Superior temporal gyrus (tissue), 1 donor: ENCODE measurements around the gene OR2V2.
"Not testable (repeated sequence)": the region's sequence is repeated elsewhere in the genome, so short reads cannot be mapped to it uniquely, and the experiment has no call there.

Experiments used
- DNase-seq: peaks from one replicate; pipeline ENCODE4 v3.0.0-alpha.2; 2016; ENCODE audit errors: extremely low spot score

Gene OR2V2, protein sequence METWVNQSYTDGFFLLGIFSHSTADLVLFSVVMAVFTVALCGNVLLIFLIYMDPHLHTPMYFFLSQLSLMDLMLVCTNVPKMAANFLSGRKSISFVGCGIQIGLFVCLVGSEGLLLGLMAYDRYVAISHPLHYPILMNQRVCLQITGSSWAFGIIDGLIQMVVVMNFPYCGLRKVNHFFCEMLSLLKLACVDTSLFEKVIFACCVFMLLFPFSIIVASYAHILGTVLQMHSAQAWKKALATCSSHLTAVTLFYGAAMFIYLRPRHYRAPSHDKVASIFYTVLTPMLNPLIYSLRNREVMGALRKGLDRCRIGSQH

DNA sequence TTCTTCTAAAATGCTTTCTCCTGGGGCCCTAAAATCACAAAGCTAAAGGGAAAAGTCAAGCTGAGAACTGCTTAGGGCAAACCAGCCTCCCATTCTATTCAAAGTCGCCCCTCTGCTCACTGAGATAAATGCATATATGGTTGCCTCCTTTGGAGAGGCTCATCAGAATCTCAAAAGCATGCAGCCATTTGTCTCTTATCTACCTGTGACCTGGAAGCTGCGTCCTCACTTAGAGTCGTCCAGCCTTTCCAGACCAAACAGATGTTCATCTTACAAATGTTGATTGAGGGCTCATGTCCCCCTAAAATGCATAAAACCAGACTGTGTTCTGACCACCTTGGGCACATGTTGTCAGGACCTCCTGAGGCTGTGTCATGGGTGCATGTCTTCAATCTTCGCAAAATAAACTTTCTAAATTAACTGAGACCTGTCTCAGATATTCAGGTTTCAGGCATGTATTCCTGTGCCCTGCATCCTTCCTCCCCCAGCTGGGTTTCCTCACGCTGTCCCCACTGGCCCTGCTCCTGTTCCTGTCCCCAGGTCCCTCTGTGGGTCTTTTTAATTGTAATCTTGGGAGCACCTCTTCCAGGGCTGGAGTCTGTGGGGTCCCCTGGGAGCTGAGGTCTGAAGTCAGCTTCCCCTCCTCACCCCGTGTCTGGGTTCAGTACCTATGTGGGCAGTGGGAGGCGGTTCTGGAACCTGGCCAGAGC lies at the start of gene OR2V2:
Gene OR2V2 (plus strand): TSS at position 660 of the 710 bp plus-strand sequence. CDS start 7,357 bp downstream, outside the sequence.
- not testable (repeated sequence) for DNase-seq

DNA sequence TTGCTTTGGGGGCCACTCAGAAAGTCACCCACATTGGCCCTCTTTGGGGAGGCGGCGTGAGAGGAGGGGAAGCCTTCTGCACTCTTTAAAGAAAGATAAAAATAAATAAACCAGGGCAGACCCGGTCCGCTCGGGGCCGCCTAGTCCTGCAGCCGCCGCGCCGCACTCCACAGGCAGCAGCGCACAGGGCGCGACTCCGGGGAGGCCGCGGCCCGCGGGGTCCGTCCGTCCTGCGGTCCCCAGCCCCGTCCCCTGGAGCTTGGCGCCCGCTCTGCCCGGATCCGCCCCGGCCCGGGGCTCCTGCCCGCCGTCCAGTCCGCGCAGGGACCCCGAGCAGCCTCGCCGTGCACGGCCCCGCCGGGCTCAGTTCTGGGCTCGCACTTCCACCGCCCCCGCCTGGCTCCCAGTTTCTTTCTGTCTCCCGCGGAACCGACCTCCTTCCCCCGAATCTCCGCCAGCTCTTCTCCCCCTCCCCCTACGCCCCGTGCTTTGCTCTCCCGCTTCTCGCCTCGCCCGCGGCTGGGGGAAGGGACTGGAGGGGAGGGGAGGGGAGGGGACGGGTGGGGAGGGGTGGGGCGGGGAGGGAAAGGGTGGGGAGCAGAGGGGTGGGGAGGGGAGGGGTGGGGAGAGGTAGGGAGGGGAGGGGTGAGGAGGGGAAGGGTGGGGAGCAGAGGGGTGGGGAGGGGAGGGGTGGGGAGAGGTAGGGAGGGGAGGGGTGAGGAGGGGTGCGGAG lies 49.5 kb upstream of the OR2V2 start:
- not testable (repeated sequence) for DNase-seq

DNA sequence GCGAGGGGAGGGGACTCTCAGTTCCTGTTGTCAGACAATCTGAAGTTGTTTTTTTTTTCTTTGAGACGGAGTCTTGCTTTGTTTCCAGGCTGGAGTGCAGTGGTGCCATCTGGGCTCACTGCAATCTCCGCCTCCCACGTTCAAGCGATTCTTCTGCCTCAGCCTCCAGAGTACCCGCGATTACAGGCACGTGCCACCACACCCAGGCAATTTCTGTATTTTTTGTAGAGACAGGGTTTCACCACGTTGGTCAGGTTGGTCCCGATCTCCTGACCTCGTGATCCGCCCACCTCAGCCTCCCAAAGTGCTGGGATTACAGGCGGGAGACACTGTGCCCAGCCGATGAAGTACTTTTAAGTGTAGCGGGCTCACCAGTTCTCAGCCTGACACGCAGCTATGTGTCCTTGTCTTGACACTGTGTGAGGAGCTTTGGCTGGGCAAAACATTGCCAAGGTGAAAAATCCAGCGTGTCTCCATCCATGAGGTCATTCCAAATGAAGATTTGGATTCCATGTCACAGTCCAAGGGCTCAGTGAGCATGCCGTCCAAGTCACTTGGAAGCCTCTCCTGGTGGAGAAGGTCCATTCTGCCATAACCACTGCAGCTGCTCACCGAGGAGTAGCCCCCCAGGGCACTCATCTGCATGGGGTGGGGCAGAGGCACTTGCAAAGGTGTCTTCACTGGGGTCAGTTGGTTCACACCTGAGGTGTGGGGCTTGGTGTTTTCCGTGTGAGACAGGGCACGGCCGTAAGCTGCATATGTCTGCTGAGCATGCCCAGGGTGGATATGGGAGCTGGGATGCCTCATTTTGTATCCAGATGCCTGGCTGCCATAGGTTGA lies 48.4 kb upstream of the OR2V2 start:
- no peak for DNase-seq

DNA sequence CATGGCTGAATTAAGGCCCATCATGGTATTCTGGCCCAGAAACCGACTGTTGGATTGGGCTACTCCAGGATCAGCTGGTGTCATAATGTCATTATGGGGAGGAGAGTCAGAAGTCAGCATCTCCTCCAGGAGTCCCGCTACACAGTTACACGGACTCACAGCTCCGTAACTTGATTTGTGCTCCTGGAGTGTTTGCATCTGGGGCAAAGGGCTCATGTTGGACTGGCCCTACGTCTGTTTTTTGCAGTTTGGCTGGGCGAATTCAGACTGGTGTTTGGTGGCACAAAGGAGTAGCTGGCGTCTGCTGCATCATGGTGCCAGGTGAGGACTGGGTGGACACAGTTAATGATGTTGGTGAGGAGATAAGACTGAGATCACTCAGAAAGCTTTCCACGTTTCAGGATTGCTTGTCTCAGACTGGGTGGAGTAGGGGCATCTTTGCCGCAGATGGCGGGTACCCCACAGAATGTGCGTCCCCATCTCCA lies 47.7 kb upstream of the OR2V2 start:
- no peak for DNase-seq

DNA sequence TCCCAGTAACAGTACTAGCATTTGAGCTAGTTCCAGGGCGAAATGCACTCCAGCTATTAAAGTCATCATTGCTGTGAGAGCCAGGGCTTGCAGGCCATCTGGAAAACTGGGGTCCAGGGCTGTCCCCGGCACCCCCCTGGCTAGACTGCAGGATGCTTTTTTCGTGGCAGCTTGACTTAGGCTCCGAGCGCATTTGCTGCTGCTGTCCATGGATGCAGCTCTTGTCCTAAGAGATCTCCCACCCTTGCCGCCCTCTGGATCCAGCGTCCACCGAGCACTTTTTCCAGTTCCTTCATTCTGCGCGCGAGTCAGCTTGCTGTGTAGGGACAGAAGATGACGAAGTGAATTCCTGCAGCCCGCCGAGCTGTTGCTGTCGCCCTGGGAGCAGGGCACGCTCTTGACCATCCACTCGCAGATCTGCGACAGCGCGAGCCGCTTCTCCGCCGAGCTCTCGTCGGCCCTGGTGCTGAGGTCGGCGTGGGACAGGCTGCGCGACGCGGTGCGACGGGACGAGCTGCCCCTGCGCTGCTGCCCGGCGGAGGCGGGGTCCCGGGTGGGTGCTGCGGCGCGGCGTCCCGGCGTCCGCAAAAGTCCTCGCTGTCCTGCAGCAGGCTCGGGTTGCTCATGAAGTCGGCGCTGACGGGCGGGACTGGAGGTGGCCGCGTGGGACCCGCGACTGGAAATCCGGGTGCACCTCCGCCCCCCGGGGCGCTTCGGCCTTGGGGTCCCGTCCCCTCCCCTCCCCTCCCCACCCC lies 47.1 kb upstream of the OR2V2 start:
- no peak for DNase-seq

DNA sequence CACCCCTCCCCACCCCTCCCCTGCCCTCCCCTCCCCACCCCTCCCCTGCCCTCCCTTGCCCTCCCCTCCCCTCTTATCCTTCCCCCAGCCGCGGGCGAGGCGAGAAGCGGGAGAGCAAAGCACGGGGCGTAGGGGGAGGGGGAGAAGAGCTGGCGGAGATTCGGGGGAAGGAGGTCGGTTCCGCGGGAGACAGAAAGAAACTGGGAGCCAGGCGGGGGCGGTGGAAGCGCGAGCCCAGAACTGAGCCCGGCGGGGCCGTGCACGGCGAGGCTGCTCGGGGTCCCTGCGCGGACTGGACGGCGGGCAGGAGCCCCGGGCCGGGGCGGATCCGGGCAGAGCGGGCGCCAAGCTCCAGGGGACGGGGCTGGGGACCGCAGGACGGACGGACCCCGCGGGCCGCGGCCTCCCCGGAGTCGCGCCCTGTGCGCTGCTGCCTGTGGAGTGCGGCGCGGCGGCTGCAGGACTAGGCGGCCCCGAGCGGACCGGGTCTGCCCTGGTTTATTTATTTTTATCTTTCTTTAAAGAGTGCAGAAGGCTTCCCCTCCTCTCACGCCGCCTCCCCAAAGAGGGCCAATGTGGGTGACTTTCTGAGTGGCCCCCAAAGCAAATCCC lies 46.2 kb upstream of the OR2V2 start:
- not testable (repeated sequence) for DNase-seq

DNA sequence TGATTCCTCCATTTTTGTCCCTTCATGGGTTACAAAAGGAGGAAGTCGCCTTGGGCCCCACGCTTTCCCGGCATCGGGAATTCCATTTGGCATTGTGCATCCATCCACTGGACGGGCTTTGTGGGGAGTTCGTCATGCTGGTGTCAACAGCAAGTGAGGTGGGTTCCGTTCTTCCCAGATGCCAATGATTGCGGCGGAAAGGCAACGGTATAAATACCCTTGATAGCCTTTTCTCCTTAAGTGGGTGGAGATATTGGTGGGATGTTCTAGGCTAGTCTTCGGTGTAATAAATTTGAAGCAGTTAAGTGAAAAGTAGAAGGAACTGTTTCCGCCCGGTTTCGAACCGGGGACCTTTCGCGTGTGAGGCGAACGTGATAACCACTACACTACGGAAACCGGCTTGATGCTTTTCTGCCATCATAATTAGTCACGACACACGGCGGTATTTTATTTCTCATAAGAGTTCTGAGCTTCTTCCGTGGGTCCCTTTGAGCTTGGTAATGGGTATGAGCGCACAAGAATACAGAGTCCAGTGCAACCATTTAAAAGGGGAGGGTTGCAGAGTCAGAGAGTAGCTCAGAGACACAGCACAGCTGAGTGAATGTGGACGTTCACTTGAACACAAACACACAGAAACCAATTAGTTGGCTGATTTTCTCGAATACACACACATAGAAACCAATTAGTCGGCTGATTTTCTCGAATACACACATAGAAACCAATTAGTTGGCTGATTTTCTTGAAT lies 45.3 kb upstream of the OR2V2 start:
- not testable (repeated sequence) for DNase-seq

DNA sequence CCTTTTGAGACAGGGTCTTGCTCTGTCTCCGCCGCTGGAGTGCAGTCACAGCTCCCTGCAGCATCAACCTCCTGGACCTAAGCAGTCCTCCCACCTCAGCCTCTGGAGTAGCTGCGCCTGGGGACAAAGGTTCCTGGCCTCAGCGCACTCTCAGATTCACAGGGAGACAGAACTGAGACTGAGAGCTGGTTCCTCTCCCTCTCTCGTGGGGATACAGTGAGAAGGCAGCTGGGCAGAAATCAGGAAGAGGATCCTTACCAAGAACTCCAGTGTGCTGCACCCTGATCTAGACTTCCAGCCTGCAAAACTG lies 43.2 kb upstream of the OR2V2 start:
- not testable (repeated sequence) for DNase-seq

DNA sequence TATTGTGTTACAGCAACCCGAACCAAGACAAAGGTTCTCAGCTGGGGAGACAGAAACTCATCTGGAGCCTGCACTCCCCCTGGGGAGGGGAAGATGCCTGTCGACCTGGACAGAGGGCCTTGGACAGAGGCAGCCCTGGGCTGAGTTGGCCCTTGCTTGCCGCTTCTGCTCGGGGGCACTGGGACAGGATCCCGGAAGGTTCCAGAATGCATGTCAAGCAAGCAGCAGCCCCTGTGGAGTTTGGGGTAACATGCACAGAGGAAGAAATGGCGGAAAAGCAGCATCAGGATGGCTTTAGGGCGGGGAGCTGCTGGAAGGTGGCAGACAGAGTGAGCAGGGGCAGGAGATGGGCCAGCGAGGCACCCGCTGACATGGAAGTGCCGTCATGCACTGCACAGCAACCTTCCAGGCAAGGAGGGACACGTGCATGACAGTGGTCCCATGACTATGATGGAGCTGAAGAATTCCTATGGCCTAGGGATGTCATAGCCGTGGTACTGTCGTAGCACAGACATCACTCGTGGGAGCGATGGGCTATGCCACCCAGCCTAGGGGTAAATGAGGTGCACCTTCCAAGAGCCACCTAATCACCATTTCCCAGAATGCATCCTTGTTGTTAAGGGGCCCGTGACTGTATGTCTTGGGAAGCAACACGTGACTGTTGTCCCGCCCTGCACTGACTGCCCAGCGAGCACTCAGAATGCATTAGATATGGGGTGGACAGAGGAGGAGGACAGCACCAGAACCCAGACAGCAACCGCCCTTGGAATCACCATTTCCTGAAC lies 42.6 kb upstream of the OR2V2 start:
- DNase-seq = not testable (repeated sequence)

DNA sequence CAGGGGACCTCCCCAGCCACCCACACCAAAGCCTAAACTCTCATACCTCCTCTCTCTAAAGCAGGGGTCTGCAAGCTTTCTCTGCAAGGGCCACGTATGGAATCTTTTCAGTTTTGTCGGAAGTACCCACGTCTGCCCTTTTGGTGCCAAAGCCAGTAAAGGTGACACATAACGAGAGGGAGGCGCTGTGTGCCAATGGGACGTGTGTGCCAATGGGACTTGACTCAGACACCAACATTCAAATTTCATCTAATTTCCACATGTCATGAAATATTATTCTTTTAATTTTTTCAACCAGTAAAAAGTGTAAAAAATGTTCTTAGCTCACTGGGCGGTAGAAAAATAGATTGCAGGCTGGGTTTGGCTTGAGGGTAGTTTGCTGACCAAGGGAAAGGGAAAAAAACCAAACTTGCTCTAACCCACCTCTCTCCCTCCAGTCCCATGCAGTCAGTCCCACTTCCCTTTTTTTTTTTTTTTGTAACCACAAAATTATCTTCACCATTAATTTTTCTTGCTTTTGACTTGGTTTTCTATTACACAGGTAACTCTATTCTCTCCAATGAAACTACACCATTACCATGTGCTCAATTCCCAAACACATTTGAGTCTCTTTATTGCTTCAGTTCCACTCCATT lies 41.9 kb upstream of the OR2V2 start:
- no peak for DNase-seq

DNA sequence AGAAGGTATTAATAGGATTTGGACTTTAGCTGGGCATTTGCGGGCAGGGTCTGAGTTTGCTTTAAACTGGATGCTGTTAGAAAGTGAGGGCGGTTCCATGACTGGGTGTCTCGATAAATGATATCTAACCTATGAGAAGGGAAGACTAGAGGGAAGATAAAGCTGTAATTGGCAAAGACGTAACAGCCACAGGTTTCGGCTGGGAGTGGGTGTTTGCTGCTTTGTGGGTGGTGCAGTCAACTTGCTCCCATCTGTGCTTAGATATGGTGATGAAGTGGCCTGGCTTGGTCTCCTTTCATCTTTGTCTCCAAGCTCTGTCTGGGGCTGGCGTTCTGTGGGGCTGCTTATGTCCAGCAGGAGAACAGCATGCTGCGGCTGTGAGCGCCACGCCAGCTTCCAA lies 39.7 kb upstream of the OR2V2 start:
- DNase-seq = no peak

DNA sequence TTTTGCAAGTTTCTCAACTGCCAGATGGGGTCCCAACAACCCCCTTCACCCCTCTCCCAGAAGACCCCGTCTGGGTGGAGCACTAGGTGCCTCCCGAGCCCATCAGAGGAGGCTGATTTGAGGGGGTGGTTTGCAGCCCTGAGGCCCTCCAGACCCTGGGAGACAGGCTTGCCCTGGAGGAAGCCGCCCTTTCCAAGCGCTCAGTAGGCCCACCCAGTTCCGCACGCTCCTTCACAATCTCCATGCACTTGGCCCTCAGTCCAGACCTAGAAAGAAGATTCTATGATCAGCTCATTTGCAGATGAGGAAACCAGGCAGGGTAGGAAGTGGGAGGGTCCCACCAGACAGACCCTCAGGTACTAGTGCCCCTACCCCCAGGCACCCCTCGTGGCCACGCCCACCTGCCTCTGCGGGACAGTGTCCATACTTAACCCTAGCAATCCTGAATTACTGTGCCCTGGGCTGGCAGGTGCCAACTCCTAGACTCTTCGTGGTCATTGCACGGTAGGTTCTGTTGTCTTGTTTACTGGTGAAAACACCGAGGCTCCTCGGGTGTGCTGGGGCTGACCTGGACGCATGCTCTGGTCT lies 38.7 kb upstream of the OR2V2 start:
- no peak for DNase-seq

DNA sequence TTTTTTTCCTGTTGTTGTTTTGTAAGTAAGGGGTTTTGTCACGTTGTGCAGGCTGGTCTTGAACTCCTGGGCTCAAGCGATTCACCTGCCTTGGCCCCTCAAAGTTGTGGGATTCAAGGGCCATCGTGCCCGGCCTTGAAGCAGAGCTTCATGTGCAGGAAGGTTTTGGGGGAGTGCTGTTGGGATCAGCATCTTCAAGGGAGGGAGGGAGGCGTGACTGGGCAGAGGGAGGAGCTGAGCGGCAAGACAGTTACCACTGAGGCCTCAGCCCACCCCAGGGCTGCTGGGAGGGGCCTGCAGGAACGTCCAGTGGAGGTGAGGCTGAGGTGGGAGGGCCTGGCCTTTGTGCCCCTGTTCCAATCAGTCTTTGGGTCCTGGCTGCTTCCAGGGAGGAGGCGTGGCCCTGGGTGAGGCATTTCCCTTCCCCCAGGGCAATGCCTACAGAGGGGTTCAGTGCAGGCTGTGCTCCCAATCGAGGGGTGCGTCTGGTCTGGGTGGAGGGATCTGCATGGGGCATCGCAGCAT lies 37.8 kb upstream of the OR2V2 start:
- no peak for DNase-seq

DNA sequence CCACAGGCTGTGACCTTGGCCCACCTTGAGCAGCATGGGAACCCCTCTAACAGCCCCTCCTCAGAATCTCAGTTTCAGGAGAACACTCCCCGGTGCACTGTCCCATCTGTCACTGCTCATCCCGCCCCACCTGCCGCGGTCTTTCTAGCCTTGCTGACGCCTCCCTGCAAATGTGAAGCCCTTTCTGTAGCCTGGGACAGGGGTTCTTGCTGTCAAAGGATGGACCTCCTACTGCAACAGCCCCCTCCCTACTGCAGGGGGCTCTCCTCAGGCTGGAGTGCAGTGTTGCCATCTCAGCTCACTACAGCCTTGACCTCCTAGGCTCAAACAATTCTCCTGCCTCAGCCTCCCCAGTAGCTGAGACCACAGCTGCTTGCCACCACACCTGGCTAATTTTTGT lies 36.4 kb upstream of the OR2V2 start:
- no peak for DNase-seq

DNA sequence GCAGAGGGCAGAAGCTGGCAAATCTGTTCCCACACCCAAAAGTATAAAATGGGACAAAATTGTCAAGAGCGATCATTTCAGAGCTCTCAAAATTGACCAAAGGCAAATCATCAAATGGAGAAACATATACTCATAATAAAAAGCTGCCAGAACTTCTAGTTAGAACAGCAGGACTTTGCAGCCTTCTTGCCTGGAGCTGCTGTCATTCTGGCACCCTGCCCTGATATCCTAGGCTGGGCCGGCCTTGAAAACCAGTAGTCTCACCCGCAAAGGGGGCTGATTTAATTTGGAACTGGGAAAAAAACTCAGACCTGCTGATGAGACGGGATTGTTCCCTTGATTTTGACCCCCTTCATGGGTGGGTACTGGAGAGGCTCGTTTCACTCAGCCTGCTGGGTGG lies 34.9 kb upstream of the OR2V2 start:
- DNase-seq = no peak

DNA sequence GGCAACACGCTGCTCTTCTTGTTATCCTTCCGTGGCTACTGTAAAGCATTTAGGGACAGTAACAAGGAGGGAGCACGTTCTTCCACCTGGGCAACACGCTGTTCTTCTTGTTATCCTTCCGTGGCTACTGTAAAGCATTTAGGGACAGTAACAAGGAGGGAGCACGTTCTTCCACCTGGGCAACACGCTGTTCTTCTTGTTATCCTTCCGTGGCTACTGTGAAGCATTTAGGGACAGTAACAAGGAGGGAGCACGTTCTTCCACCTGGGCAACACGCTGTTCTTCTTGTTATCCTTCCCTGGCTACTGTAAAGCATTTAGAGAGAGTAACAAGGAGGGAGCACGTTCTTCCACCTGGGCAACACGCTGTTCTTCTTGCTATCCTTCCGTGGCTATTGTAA lies 33.8 kb upstream of the OR2V2 start:
- not testable (repeated sequence) for DNase-seq

DNA sequence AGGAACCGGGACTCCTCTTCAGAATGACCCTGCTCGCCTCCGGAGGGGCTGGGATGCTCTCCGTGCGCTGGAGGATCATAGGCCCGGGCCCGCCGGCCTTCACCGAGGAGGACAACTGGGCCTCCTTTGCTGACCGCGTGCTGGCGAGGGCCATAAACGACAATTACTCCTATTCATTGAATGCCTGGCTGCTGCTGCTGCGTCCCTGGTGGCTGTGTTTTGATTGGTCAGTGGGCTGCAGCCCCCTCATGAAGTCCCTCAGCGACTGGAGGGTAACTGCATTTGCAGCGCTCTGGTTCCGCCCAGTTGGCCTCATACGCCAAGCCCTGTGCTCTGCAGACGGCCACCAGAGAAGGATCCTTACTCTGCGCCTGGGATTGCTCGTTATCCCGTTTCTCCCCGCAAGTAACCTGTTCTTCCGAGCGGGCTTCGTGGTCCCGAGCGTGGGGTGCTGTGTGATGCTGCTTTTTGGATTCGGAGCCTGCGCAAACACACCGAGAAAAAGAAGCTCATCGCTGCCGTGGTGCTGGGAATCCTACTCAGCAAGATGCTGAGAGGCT lies 33.0 kb upstream of the OR2V2 start:
- DNase-seq = no peak
